HG03342 (cell line): ENCODE data around the gene EEF2.
"Not testable (repeated sequence)": the region's sequence is repeated elsewhere in the genome, so short reads cannot be mapped to it uniquely, and the experiment has no call there.

Source experiments
- ATAC-seq: cut with Tn5 transposase; IDR thresholded peaks from one replicate; pipeline ENCODE4 v1.9.1; 2021; ENCODE audit warnings: mild to moderate bottlenecking, moderate library complexity; ENCODE audit not compliant: unreplicated experiment

The EEF2 gene

DNA sequence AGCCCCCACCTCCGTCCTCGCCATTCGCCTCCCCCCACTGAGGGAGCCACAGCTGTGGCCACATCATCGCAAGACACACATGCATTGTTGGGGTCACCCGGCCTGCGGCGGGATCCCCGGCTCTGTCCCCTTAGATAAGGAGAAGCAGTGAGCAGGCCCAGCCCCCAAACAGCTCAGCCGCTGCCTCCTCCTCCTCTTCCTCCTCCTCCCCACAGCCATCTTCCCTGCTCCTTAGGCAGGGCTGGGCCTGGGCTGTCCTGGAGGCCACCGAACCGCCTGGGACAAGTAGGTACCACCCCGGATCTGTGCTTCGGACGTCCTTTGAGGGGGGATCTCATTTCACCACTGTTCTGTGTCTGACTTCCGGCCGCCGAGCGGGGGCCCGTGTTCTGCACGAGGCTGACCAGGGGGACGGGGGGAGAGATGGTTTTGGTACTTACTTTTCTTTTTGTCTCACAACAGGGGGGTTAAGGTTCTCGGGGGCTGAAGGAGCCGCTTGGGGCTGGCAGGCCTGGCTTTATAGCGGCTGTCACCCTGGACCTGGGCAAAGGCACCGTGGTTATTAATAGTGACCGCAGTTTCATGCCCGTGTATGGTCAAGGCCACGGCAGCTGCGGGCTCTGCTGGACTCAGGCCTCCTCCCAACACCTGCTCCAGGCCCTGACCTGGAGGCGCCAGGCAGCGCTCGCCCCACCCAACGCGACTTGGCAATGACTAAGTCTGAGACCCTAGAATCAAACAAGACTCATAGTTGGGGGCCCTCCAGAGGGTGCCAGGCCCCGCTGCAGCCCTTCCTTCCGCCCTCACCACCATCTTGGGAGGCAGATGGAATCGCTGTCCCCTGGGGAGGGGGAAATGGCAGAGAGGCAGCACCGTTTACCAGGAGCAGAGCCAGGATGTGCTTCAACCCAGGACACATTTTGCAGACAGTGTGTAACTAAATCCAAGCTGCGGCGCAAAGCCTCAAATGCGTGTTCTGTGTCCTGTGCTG is 34.1 kb downstream of the EEF2 start:
- no peak for ATAC-seq

DNA sequence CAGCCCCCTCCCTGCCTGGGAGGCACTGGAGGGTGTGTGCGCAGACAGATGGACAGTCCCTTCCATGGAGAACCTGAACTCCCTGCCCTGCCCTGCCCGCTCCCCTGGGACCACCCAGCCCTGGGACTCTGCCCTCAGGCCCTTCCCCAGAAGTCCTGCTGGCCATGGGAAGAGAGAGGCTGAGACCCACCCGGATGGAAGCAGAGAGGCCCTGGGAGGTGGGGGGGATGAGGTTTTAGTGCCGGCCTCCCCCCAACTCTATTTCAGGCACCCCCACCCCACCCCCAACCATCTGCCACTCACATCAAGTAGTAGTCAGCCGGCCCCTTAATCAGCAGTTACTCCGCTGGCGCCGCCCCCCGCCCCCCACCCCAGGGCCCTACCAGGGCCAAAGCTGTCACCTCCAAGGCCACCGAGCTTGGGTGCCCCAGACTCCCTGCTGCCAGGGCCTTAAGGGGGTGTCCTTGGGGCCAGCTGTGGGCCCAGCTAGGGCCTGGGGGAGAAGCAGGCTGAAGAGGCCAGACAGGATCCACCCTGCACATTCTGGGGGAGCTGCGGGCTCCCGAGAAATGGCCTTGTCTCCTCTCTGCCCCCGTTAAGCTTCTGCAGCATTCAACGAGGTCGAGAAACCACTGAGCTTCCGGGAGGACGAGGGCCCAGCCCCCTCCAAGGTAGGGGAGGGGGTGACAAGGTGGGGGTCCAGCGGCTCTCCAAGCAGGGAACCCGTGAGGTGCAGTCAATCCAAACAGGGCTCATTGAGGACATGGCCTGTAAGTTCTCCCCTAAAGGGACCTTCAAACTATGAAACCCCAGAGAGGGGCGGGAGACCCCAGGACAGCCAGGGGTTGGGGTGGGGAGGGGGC is 35.0 kb downstream of the EEF2 start:
- ATAC-seq: no peak

DNA sequence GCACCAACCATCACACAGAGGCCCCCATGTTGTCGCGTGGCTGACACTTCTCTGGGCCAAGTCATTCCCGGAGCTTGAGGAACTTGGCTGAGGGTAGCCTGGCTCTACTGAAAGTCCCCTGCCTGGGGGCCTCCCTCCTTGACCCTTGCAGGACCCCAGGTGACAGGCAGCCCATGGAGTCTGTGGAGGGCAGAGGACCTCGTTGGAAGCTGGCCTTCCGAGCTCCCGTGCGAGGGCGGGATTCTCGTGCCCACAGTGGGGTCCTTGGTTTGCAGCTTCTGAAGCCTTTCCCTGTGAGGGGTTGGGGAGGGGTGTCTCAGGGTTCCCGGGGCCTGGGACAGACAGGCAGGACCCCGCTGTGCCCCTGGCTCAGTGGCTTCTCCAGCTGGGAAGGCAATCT is 36.0 kb downstream of the EEF2 start:
- ATAC-seq: no peak

DNA sequence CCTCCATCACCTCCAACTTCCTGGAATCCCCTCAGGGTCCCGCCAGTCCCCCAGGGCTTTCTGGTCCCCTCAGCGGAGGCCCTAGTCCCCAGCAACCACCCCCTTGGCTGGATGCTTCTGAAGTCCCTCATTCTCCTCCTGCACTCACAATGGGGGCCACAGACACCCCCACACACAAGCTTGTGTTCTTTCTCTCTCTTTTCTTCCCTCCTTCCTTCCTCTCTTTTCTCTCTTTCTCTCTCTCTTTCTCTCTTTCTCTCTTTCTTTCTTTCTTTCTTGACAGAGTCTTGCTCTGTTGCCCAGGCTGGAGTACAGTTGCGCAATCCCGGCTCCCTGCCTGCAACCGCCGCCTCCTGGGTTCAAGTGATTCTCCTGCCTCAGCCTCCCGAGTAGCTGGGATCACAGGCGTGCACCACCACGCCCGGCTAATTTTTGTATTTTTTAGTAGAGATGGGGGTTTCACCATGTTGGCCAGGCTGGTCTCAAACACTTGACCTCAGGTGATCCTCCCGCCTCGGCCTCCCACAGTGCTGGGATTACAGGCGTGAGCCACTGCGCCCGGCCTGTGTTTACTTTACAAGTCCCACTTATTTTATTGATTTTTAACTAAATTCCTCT is 37.8 kb downstream of the EEF2 start:
- not testable (repeated sequence) for ATAC-seq

DNA sequence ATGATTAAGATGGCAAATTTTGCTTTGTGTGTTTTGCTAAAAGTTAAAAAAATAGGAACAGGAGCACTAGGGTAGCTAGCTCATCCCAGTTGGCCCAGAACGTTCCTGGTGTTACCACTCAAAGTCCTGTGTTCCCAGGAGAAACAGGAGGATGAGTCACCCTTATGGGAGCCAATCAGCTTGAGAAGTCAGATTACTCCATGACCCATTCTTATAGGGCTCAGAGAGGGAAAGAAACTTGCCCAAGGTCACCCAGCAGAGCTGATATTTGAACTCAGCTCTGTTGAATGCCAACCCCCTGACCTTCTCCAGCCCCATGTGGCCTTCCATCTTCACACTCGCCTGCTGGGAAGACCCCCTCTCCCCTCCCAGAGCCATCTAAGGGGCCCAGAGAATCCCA is 39.4 kb downstream of the EEF2 start:
- no peak for ATAC-seq

DNA sequence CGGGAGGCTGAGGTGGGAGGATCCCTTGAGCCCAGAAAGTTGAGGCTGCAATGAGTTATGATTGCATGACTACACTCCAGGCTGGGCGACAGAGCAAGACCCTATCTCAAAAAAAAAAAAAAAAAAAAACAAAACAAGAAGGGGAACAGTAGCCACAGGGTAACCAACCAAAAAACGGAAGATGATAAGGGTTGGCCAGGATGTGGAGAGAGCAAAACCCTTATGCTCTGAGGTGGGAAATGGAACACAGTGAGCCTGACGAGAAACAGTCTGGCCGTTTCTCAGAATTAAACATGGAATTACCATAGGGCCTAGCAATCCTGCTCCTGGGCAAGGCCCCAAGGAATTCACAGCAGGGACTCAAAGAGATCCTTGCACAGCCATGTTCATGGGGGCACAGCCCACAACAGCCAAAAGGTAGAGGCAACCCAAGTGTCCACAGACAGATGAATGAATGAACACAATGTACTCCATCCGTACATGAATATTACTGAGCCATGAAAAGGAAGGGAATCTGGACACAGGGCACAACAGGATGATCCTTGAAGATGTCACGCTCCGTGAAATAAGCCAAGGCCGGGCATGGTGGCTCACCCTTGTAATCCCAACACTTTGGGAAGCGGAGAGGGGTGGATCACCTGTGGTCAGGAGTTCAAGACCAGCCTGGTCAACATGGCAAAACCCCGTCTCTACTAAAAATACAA is 41.1 kb downstream of the EEF2 start:
- ATAC-seq: no peak

DNA sequence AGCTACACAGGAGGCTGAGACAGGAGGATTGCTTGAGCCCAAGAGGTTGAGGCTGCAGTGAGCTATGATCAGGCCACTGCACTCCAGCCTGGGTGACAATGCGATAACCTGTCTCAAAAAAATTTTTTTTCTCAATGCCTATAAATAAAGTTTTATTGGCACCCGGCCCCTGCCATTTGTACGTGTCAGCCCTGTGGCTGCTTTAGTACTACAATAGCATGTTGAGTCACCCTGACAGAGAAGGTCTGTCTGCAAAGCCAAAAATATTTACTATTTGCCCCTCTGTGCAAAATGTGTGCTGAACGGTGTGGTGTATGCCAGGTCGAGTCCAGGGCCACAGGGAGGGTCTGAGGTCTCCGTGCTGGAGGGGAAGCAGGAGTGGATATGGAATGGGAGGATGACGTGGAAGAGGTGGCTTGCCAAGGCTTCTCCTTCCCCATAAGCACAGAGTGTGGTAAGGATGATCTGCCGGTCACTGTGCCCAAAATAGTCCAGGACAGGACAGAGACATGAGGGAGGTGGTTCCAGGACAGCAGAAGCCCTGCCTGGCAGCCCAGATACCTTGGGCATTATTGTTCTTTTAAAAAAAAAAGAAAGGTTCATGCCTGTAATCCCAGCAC is 42.4 kb downstream of the EEF2 start:
- ATAC-seq: no peak

DNA sequence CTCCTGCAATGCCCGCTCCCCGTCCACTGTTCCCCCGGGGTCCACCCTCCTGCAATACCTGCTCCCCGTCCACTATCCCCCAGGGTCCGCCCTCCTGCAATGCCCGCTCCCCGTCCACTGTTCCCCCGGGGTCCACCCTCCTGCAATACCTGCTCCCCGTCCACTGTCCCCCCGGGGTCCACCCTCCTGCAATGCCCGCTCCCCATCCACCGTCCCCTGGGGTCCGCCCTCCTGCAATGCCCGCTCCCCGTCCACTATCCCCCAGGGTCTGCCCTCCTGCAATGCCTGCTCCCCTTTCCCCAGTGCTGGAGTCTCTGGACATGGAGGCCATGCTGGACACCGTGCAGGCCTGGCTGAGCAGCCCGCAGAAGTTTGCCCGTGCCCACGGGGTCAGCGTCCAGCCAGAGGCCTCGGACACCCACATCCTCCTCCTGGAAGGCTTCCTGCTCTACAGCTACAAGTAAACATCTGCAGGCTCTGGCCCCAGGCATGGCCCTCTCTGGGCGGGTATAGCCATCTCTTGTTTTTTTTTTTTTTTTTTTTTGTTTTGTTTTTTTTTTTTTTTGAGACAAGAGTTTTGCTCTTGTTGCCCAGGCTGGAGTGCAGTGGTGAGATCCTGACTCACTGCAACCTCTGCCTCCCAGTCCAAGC is 46.8 kb downstream of the EEF2 start:
- not testable (repeated sequence) for ATAC-seq

DNA sequence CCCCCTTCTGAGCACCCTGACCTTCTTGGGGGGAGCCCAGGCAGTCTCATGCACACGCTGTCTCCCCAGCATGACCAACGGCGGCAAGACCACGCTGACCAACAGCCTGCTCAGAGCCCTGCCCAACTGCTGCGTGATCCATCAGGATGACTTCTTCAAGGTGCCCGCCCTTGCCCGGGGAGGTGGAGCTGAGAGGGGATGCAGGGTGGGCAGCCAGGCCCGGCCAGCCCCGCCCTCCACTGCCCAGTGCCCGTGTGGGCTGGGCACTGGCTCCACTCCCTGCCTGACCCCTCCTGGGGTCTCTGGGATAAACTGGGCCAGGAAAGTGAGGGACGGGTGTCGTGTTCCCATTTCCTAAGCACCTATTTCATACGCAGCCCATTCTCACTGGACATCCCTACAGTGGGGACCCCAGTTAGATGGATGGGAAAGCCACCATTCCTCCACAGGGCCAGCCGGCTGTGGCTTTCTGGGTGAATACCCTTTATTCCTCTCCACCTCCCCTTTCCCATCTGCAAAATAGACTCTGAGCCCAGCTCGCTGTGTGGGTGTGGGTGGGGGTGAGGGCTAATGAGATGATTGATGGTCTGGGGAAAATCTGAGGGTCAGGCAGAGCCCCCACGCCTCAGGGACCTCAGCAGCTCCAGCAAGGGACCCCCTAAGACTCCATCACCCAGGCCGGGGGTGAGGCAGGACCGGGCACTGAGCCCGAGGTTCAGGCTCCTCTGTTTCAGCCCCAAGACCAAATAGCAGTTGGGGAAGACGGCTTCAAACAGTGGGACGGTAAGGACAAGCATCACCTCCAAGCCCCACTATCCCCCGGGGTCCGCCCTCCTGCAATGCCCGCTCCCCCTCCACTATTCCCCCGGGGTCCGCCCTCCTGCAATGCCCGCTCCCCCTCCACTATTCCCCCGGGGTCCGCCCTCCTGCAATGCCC is 48.5 kb downstream of the EEF2 start:
- no peak for ATAC-seq

DNA sequence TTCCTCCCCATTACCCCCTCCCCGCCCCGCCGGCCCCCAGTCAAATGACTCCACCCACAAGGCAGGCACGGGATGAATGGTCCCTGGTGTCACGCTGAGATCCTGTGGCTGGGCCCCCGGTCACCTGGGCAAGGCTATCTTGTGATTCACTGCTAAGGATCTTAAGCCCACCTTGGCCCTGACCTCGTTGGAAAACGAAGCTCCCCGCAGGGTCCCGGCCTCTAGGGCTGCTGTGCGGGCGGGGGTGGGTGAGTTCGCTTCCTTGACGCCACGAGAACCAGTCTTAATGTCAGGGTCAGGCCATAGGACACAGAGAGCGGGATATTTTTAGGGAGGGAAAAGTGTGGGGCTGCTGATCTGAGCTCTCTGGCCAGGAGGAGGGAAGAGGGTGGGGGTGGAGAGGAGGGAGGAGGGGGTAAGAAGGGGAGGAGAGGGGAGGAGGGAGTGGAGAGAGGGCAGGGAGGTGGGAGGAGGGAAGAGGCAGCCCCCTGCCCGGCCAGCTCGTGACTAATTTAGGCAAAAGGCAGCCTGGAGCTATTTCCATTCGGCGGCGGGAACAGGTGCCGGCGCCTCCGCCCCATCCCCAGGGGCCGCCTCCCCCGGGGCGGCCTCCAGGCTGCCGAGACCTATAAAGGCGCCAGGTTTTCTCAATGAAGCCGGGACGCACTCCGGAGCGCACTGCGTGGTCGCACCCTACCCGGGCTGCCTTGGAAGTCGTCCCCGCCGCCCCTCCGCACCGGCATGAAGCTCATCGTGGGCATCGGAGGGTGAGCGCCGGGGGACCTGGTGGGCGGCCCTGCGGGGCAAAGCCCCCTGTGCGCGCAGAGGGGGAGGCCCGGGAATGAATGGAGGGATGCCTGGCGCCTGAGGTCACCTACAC is 52.1 kb downstream of the EEF2 start, which contains the start of gene NMRK2:
Gene NMRK2, plus strand, starts transcription at position 139 of the 880 bp plus-strand sequence. Its CDS starts 603 bp downstream, at position 742.
- ATAC-seq: no peak

DNA sequence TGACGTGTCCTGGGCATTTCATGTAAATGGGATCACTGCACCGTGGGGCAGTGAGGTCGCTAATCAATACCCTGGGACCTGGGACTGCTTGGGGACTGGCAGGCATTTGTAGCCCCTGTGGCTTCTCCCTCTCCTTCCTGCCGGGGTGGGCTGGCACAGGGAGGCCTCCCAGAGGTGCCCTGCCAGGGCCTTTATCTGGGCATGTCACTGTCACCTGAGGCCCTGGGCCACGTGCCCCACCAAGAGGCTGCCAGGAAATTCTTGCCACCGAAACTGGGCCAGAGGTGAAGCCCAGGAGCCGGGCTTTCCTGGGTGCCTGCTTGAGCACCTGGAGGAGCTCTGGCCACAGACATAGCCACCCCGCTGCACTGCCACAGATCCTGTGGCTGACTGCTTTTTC is 54.2 kb downstream of the EEF2 start:
- no peak for ATAC-seq
